Spleen (tissue), 11 donors: ENCODE measurements around the gene MUC4. TPM values are rescaled to one million over a fixed set of nuclear protein-coding genes. Genes with fewer than 3 reads are reported as not detected.

ENCODE experiments used
- DNase-seq: peaks from one replicate; pipeline ENCODE4 v3.0.0-alpha.2; 2020
- H3K27ac ChIP-seq, 8 donors: fragments of 200-600 bp; sonication (generic) in 7 of 8; 1 replicate in 4 of 8; 2 replicates in 4 of 8; pipeline versions ENCODE4 v1.5.0 to v1.8.0; 2016 to 2021; ENCODE audit warnings: inconsistent platforms in 4 of 8, mild to moderate bottlenecking in 4 of 8, moderate library complexity in 1 of 8
- H3K27me3 ChIP-seq, 7 donors: fragments of 200-600 bp; sonication (generic) in 6 of 7; replicated peaks in 1 of 7; 1 replicate in 4 of 7; 2 replicates in 3 of 7; pipeline versions ENCODE4 v1.5.0 to v1.8.0; 2016 to 2021; ENCODE audit warnings: inconsistent platforms in 3 of 7, mild to moderate bottlenecking in 1 of 7
- H3K36me3 ChIP-seq, 6 donors: fragments of 200-600 bp; sonication (generic) in 5 of 6; 1 replicate in 4 of 6; 2 replicates in 2 of 6; pipeline versions ENCODE4 v1.5.0 to v1.8.0; 2016 to 2021; ENCODE audit warnings: inconsistent platforms in 2 of 6
- H3K4me1 ChIP-seq, 6 donors: fragments of 200-600 bp; sonication (generic) in 5 of 6; 1 replicate in 3 of 6; 2 replicates in 3 of 6; pipeline versions ENCODE4 v1.5.0 to v1.8.0; 2016 to 2021; ENCODE audit warnings: inconsistent platforms in 3 of 6
- H3K4me3 ChIP-seq, 8 donors: fragments of 200-600 bp; sonication (generic) in 7 of 8; 1 replicate in 4 of 8; 2 replicates in 4 of 8; pipeline versions ENCODE4 v1.5.0 to v1.8.0; 2016 to 2021; ENCODE audit warnings: inconsistent platforms in 4 of 8, mild to moderate bottlenecking in 4 of 8, moderate library complexity in 2 of 8
- H3K9me3 ChIP-seq, 8 donors: fragments of 200-600 bp; sonication (generic) in 7 of 8; 1 replicate in 4 of 8; 2 replicates in 4 of 8; pipeline versions ENCODE4 v1.5.0 to v1.8.0; 2016 to 2021; ENCODE audit warnings: inconsistent platforms in 4 of 8
- CTCF ChIP-seq, 11 experiments: fragments of 200-600 bp in 7 of 11; fragments of 450-650 bp in 4 of 11; sonication (generic) in 4 of 11; IDR thresholded peaks in 8 of 11; conservative IDR thresholded peaks in 3 of 11; 1 replicate in 7 of 11; 2 replicates in 4 of 11; pipeline versions ENCODE4 v1.4.0 to v1.8.0; 2016 to 2021; ENCODE audit warnings: antibody characterized with exemption in 11 of 11, inconsistent platforms in 4 of 11, mild to moderate bottlenecking in 1 of 11
- POLR2A ChIP-seq, 3 donors: fragments of 450-650 bp; IDR thresholded peaks; one replicate each; pipeline ENCODE4 v1.5.1; 2017; ENCODE audit warnings: antibody characterized with exemption in 3 of 3, mild to moderate bottlenecking in 1 of 3
- POLR2AphosphoS5 ChIP-seq, 3 donors: sonication (generic); formaldehyde crosslinking; IDR thresholded peaks; one replicate each; pipeline ENCODE4 v1.5.1; 2017; ENCODE audit warnings: antibody characterized with exemption in 3 of 3
- WGBS, 5 donors: extraction: QIAGEN DNeasy Blood & Tissue Kit in 3 of 5; methylation state at CpG; one replicate each; pipeline versions ENCODE4 v1.1.5 to v1.1.7; 2013 to 2018; 5-methylcytosine and 5-hydroxymethylcytosine counted together
- intact Hi-C: fragments of 100-400 bp; cut with DNase I; formaldehyde crosslinking; loops from one replicate; pipeline ENCODE4 v1.15.0; 2023; ENCODE audit warnings: low total_unique reads
- polyA plus RNA-seq, 3 donors: library from polyadenylated mRNA; stranded (reverse); fragments of 200-250 nt; gene quantifications; one replicate each; pipeline ENCODE4 v1.2.1, GENCODE V29; 2013
- total RNA-seq, 7 donors: library from RNA; depleted of rRNA in 3 of 7; stranded (reverse); fragments of >200 nt in 3 of 7; fragmentation: NEBNext Ultra II Directional in 4 of 7; extraction: Animal tissue kit (Norgen Biotek cat#: 25700) in 4 of 7; gene quantifications; one replicate each; pipeline versions ENCODE4 v1.1.0 to v1.2.1, GENCODE V29; 2016 to 2021
- donor health status: healthy with polysubstance abuse.
- donor health status: DM: no; HTN: no; CAD: no; lungs with moderate emphysema.
- donor health status: DM: no; HTN: no; CAD: no.
- donor health status: Bipolar disorder and iron deficiency.
- donor health status: healthy.
- donor health status: DM: no; HTN: no; CAD: no.
- donor health status: DM: yes; HTN: yes; CAD: no.

Gene MUC4
- total and polyA plus RNA-seq, 10 donors: 0.02 to 0.03 TPM; not detected in 8

GRCh38 chr3:195770081-195770840 lies 41.5 kb downstream of the MUC4 start:
- Histone ChIP-seq H3K4me1 (no peaks in the 10 kb centered on the region), H3K9me3 (no peaks in the 10 kb centered on the region), H3K4me3 (no peak overlapping the region), H3K36me3 (no peaks in the 10 kb centered on the region), H3K27ac (no peak overlapping the region), H3K27me3 (peaks cover 0 to 3% (median 0%) of the 10 kb centered on the region in 7 donors)
- DNase-seq: peak; percentile 64
- intact Hi-C loops: no loop called here
- TF ChIP-seq CTCF (IDR thresholded peaks at IDR 0.05 in 8 of 11, conservative IDR thresholded peaks at IDR 0.05 in 3 of 11) (no peak), POLR2A (IDR thresholded peaks at IDR 0.05) (no peak), POLR2AphosphoS5 (IDR thresholded peaks at IDR 0.05) (peak; percentile 21 to 86 (median 65))
- 63 to 74% (median 68%) methylated on average over 14 to 16 of the region's 16 CpGs for WGBS, 5 donors

GRCh38 chr3:195769551-195769950 lies 42.2 kb downstream of the MUC4 start:
- H3K36me3 ChIP-seq: no peaks in the 10 kb centered on the region
- DNase-seq: peak; percentile 20
- WGBS, 5 donors: 87 to 97% (median 94%) methylated on average over 10 of the region's 10 CpGs
- TF ChIP-seq POLR2A (IDR thresholded peaks at IDR 0.05): no peak
- TF ChIP-seq CTCF (IDR thresholded peaks at IDR 0.05 in 8 of 11, conservative IDR thresholded peaks at IDR 0.05 in 3 of 11): no peak
- TF ChIP-seq POLR2AphosphoS5 (IDR thresholded peaks at IDR 0.05): no peak
- H3K9me3 ChIP-seq: no peaks in the 10 kb centered on the region
- intact Hi-C loops: no loop called here
- no peak overlapping the region for H3K4me3 ChIP-seq
- H3K4me1 ChIP-seq: no peaks in the 10 kb centered on the region
- H3K27me3 ChIP-seq: peaks cover 0 to 7% (median 0%) of the 10 kb centered on the region in 7 donors
- no peak overlapping the region for H3K27ac ChIP-seq

GRCh38 chr3:195768831-195769303 lies 42.9 kb downstream of the MUC4 start:
- no peak for DNase-seq
- peaks cover 0 to 14% (median 0%) of the 10 kb centered on the region in 7 donors for H3K27me3 ChIP-seq
- 76 to 91% (median 90%) methylated on average over 13 to 17 of the region's 17 CpGs for WGBS, 5 donors
- no peak for TF ChIP-seq POLR2AphosphoS5 (IDR thresholded peaks at IDR 0.05)
- TF ChIP-seq CTCF (IDR thresholded peaks at IDR 0.05 in 8 of 11, conservative IDR thresholded peaks at IDR 0.05 in 3 of 11): no peak
- TF ChIP-seq POLR2A (IDR thresholded peaks at IDR 0.05): no peak
- H3K4me3 ChIP-seq: no peak overlapping the region
- no peaks in the 10 kb centered on the region for H3K9me3 ChIP-seq
- intact Hi-C loops: no loop called here
- no peaks in the 10 kb centered on the region for H3K36me3 ChIP-seq
- no peaks in the 10 kb centered on the region for H3K4me1 ChIP-seq
- no peak overlapping the region for H3K27ac ChIP-seq

- WGBS, 5 donors: 72 to 91% (median 86%) methylated on average over 6 of the region's 6 CpGs
- H3K9me3 ChIP-seq: no peaks in the 10 kb centered on the region
- H3K36me3 ChIP-seq: no peaks in the 10 kb centered on the region
- intact Hi-C loops: no loop called here
- no peaks in the 10 kb centered on the region for H3K4me1 ChIP-seq
- no peak overlapping the region for H3K4me3 ChIP-seq
- H3K27ac ChIP-seq: no peak overlapping the region
- H3K27me3 ChIP-seq: peaks cover 0 to 18% (median 2%) of the 10 kb centered on the region in 7 donors
- TF ChIP-seq POLR2AphosphoS5 (IDR thresholded peaks at IDR 0.05): no peak
- no peak for TF ChIP-seq CTCF (IDR thresholded peaks at IDR 0.05 in 8 of 11, conservative IDR thresholded peaks at IDR 0.05 in 3 of 11)
- TF ChIP-seq POLR2A (IDR thresholded peaks at IDR 0.05): no peak
- DNase-seq: peak; percentile 39
Measured at GRCh38 chr3:195768414-195768813, 43.3 kb downstream of the MUC4 start.
